Stimulated activated CD8-positive, alpha-beta memory T cell treated with anti-CD3 and anti-CD28 coated beads, Interleukin-7, amount 100 ng/mL, for 48 hours (primary cell): ENCODE results near the gene ZBTB37.
"Not testable (repeated sequence)": the region's sequence is repeated elsewhere in the genome, so short reads cannot be mapped to it uniquely, and the experiment has no call there.

Source experiments
- DNase-seq, 2 donors: peaks; one replicate each; pipeline ENCODE4 v3.0.0-alpha.2; 2020; ENCODE audit warnings: low read depth in 1 of 2; ENCODE audit errors: extremely low read depth in 1 of 2

ZBTB37 gene

GRCh38 chr1:173868266-173869020 is at the start of gene ZBTB37:
Gene ZBTB37, plus strand, starts transcription at chr1:173868380. Its CDS starts 1,846 bp downstream, at chr1:173870226.
- DNase-seq = peak; percentile 90 to 92

GRCh38 chr1:173818459-173818858 is 49.7 kb upstream of the ZBTB37 start:
- no peak for DNase-seq

- DNase-seq = no peak
These were observed 46.5 kb upstream of the ZBTB37 start for GRCh38 chr1:173821680-173822079.

DNA sequence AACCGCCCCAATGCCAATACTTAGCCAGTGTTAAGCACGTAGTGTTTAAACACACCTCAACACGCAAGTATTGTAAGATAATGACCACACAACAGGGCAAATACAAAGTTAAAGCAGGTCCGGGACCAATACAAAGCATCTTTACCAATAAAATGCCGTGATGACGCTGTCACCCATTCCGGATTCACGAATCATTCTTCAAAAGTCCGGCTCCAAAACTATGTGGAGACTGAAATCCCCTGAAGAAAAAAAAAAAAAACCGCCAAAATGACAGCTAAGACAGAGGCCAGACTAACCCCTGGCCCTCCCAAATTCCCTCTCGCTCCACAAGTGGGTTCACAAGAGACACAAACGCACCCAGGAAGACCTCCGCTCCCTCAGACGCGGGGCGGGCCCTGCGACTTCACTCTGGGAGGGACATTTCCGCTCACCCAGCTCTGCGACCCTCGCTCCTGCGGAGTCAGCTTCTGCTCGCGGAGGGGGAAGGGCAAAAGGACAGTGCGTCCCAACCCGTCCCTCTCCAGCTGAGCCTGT is 44.3 kb upstream of the ZBTB37 start:
- no peak for DNase-seq

DNA sequence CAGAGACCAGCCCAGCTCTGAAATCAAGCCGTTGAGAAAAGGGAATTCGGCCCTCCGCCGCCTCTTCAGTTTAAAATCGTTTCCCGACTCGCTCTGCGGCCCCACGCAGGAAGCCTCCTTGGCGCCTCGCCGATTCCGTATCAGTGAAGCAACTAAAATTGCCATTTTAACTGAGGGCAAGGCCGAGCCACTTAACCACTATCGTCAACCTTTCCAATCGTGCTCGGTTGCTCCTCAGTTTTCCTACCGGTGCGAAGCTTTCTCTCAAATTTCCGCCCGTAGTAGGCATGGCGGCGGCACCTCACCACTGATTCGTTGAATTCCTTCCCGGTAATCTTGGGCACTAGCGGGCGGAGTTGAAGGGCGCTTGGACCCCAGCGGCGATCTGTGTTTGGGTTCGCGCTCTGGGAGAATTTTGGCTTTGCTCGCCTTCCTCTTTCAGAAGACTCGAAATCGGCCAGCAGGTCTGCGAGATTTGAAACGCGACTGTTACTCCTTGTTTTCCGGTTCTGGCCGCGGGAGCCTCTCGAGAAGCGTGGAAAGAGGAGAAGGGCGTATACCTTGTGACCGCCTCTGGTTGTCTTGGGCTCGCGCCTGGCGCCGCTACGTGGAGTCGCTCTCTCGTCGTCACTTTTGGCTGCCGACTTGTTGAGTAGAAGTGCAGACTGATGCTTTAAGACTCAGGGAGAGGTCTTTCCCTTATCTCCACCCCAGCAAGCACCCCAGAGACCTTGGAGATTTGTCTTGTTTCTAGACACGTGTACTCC is 43.7 kb upstream of the ZBTB37 start, which contains the start of the genes CENPL and DARS2:
Gene CENPL, minus strand, starts transcription at position 569 of the 767 bp plus-strand sequence. CDS start 13,584 bp downstream, outside the sequence.
Gene DARS2, plus strand, starts transcription at position 359 of the 767 bp plus-strand sequence. CDS start 557 bp downstream, outside the sequence.
- peak; percentile 70 to 87 for DNase-seq

DNA sequence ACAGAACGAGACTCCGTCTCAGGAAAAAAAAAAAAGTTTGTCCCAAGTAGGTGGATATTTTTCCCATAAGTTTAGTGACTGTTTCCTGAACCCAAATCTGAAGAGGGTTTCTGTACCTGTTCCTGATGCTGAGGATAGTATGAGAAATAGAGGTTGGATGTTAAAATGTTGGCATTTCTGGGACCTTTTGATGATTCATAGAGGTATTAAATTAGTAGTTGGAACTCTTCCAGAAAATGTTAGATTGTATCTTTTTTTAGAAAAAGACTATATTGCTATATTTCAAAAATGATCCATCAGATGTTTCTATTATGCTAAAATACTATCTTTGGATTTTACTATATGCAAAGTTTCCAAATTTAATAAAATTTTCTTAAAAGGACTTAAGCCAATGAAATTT is 40.6 kb upstream of the ZBTB37 start:
- no peak for DNase-seq

- DNase-seq = no peak
These were observed 35.4 kb upstream of the ZBTB37 start for GRCh38 chr1:173832748-173833147.

DNA sequence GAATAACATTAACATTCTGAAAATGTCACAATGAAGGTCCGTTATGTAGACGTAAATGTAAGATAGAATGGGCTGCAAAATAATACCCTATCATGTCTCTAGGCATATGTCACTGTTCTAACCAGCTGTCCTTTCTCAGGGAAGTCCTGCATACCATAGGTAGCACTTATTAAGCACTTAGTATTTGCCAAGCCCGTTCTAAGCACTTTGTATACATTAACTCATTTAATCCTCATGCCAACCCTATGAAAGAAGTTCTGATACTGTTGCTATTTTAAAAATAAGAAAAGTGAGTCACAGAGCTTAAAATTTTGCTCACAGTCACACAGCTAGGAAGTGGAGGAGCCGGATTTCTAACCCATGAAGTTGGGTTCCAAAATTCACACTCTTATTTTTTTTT is 16.1 kb upstream of the ZBTB37 start:
- no peak for DNase-seq

DNA sequence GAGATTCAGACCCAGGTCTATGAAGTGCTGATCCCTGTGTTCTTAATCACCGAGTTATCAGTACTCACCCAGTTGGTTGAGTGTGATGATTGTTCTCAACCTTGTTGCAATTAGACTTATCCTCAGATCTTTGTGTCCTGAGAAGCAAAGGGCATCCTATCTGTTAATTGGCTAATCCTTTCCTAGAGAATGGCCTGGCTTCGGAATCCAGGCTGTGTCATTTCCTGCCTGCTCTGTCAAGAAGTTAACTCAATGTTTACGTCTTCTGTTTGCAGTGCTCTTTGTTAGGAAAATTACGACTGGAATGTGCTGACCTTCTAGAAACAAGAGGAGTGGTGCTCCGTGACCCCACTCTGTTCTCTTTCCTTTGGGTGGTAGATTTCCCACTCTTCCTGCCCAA is 15.1 kb upstream of the ZBTB37 start:
- no peak for DNase-seq

DNA sequence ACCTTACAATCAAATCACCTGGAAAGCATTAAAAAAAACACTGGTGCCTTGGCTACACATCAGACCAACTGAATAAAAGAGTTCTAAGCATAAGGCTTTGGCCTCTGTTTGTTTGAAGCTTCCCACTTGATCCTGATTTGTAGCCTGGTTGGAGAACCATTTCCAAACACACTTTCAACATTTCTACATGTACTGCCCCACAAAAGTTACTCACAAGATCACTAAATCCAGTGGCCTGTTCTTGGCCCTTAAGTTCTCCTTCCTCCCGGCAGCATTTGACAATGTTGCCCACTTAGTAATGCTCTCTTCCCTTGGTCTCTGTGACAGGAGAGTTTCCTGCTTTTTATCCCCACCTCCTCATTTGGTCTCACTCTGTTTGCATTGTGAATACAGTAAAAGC is 12.2 kb upstream of the ZBTB37 start:
- no peak for DNase-seq

GRCh38 chr1:173856903-173857302 is 11.3 kb upstream of the ZBTB37 start:
- no peak for DNase-seq

DNA sequence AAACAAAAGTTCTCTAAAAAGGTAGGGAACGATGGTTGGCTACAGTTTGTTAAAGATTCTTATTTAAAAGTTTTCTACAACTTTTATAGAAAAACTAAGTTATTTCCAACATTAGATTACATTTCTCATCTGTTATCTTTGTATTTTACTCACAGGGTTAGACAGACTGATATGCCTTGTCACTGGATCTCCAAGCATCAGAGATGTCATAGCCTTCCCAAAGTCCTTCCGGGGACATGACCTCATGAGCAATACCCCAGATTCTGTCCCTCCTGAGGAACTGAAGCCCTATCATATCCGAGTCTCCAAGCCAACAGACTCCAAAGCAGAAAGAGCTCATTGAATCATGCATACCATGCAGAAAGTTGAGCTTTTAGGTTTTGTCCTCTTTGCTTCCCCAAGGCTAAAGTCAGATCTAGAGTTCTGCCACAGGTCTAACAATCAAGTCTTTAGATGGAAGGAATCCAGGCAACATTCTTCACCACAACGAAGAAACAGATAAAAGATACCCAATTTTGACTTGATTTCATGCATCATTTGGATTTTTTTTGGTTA is 10.7 kb upstream of the ZBTB37 start:
- no peak for DNase-seq

GRCh38 chr1:173859547-173859946 is 8.6 kb upstream of the ZBTB37 start:
- DNase-seq = not testable (repeated sequence)

DNA sequence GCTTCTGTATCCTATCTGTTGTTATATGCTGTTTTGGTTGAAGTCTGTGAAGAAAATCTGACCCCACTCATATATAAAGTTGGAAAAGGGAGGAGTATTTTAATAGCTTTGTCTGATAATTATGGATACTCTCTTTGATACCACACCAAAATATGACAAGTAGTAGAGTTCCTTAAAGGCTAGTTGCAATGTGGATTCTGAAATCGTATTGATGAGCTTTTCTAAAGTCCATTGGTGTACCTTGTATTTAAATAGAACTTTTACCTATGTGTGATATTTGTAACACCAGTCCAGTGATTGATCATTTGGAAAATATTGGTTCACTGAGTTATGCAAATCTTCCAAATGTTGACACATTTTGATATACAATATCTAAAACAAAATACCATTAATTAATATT is 8.1 kb upstream of the ZBTB37 start:
- DNase-seq = no peak

- no peak for DNase-seq
These were observed 6.4 kb upstream of the ZBTB37 start for GRCh38 chr1:173861731-173862145.

DNA sequence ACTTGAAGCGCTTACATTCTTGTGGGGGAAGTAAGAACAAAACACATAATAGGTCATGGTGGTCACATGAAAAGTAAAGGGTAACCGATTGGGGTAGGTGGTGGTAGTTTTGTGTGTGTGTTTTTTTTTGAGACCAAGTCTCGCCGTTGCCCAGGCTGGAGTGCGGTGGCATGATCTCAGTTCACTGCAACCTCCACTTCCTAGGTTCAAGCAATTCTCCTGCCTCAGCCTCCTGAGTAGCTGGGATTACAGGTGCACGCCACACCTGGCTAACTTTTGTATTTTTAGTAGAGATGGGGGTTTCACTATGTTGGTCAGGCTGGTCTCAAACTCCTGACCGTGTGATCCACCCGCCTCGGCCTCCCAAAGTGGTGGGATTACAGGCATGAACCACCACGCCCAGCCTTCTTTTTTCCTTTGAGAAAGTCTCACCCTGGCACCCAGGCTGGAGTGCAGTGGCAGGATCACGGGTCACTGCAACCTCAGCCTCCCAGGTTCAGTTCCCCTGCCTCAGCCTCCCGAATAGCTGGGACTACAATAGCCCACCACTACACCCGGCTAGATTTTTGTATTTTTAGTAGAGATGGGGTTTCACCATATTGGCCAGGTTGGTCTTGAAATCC is 5.9 kb upstream of the ZBTB37 start:
- DNase-seq = not testable (repeated sequence)

- DNase-seq = no peak
These were observed 5.4 kb upstream of the ZBTB37 start for GRCh38 chr1:173862769-173863223.

- no peak for DNase-seq
These were observed 4.7 kb upstream of the ZBTB37 start for GRCh38 chr1:173863224-173864161.

GRCh38 chr1:173864179-173864867 is 3.9 kb upstream of the ZBTB37 start:
- DNase-seq = no peak
